Ramos (cell line): ENCODE data around the gene NIM1K.
"Not testable (repeated sequence)": the region's sequence is repeated elsewhere in the genome, so short reads cannot be mapped to it uniquely, and the experiment has no call there.

Experiments used
- in situ Hi-C: fragments of 300-500 bp; cut with MboI; formaldehyde crosslinking; loops from one replicate; pipeline ENCODE4 v1.14.3; 2022; ENCODE audit warnings: low sequenced_read_pairs; ENCODE audit not compliant: unreplicated experiment

The NIM1K gene

DNA sequence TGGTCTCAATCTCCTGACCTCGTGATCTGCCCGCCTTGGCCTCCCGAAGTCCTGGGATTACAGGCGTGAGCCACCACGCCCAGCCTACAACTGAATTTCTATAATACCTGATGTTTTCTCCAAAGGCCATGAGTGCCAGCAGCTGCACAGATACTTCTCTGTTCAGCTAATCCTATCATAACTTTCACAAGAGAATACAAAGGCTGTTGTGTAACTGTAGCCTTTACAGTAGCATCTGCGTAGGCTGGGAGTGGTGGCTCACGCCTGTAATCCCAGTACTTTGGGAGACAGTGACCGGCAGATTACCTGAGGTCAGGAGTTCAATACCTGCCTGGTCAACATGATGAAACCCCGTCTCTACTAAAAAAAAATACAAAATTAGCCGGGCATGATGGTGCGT lies 8.9 kb upstream of the NIM1K start:
- in situ Hi-C loops, result not testable (repeated sequence)

GRCh38 chr5:43190755-43191603 lies 1.0 kb upstream of the NIM1K start:
- in situ Hi-C loops, result no loop called here

- in situ Hi-C loops, result no loop called here
Measured at GRCh38 chr5:43192558-43193180, 644 bp downstream of the NIM1K start.

- in situ Hi-C loops, result no loop called here
Measured at GRCh38 chr5:43193181-43193893, 1.3 kb downstream of the NIM1K start.

GRCh38 chr5:43193894-43194265 lies 1.9 kb downstream of the NIM1K start:
- in situ Hi-C loops, result no loop called here

GRCh38 chr5:43195670-43196265 lies 3.7 kb downstream of the NIM1K start:
- in situ Hi-C loops, result no loop called here

GRCh38 chr5:43197535-43197934 lies 5.5 kb downstream of the NIM1K start:
- in situ Hi-C loops, result no loop called here

DNA sequence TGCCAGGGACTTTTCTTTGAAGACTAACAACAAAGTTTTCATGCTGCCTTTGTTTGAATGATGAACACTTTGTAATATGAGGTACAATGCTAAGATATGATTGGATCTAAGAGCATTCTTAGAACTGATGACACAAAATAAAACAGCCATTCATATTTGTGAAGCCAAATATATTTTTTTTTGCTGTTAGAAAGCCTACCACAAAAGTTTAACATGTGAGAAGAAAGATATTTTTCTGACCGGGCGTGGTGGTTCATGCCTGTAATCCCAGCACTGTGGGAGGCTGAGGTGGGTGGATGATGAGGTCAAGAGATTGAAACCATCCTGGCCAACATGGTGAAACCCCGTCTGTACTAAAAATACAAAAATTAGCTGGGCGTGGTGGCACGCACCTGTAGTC lies 9.4 kb downstream of the NIM1K start:
- in situ Hi-C loops, result not testable (repeated sequence)

DNA sequence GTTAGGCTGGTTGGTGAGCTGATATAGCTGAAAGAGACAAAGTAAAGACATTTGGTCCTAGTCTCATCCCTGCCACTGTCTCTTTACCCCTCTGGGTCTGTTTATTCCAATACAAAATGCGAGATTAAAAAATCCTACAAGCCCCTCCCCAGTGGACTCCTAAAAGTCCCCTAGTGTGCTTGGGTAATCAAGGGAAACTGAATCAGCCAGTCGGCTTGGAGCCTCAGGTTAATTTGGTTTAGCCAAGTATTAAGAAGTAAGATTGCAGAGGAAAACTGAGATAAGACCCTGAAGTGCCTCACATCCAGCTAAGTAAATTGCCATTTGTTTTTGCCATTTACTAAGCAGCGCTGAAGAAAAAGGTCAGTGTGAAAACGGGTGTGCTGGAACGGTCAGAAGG lies 10.4 kb downstream of the NIM1K start:
- in situ Hi-C loops, result no loop called here

DNA sequence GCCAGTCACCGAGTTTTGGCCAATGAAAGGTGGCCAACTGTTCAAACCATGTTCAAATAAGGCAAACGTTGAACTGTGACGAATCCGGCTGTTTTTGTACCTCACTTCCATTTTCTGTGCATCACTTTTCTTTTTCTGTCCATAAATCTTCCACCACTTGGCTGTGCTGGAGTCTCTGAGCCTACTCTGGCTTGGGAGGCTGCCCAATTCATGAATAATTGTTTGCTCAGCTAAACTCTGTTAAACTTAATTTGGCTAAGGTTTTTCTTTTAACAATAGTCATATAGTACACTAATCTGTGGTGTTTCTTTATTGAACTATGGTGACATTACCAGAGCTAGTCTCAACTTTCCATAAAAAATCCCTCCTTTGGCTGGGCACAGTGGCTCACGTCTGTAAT lies 11.3 kb downstream of the NIM1K start:
- in situ Hi-C loops, result no loop called here

DNA sequence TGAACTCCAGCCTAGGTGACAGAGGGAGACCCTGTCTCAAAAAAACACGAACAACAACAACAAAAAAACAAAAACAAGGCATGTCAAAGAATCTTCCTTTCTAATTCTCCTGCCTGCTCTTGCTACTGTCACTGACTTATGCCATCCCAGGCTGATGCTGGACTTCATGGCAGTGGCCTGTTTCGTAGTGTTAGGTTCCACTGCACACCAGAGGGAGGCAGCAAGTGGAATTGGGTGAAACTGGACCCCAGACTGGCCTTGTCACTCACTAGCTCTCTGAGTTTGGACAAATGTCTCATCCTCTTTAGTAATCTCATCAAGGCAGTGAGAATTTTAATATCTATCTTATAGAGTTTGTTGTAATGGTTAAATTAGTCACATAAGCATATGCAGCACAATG lies 12.9 kb downstream of the NIM1K start:
- in situ Hi-C loops, result no loop called here

- in situ Hi-C loops, result no loop called here
Measured at GRCh38 chr5:43207601-43208000, 15.6 kb downstream of the NIM1K start.

DNA sequence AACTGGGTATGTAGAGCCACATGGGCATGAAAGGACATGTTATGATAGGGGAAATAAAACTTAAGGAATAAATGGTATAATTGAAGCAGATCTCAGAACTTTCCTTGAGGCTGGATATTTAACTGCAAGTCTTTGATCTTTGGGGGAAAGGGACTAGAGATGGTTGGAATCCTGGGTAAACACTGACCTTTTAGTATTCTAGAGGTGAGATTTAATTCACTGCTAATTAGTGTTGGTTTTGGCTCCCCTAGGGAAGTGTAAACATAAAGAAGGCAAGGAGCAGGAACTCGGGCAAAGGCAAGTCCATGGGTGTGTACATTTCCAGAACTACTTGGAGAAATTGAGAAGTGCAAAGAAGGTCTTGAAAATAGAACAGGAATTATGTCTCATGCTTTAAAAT lies 16.6 kb downstream of the NIM1K start:
- in situ Hi-C loops, result no loop called here

GRCh38 chr5:43209060-43209459 lies 17.0 kb downstream of the NIM1K start:
- in situ Hi-C loops, result no loop called here

DNA sequence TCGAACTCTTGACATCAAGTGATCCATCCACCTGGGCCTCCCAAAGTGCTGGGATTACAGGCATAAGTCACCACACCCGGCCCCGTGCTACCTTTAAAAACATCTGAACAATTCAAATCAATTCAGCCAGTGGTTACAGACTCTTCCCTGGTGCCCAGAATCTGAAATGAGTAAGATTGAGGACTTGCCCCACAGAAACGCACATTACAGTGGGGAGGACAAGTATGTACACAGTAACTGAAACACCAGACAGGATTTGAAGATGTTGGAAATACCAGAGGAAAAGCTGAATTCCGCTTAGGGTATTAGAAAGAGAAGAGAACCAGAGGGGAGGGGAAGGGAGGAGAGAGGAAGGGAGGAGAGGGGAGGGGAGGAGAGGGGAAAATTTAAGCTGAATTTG lies 17.8 kb downstream of the NIM1K start:
- in situ Hi-C loops, result no loop called here

GRCh38 chr5:43210570-43210969 lies 18.5 kb downstream of the NIM1K start:
- in situ Hi-C loops, result no loop called here

DNA sequence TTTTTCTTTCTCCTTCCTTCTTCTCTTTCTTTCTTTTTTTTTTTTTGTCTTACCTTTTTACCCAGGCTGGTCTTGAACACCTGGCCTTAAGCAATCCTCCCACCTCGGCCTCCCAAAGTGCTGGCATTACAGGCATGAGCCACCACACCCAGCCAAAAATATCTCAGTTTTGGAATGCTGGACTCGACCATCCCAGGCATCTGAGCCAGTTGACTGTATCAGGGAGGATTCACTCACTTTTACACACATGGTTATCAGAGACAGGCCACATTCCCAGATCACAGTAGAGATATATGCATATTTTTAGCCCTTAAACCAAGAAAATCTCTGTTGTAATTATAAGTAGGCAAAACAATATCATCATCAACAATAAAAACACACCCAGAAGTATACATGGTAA lies 21.9 kb downstream of the NIM1K start:
- in situ Hi-C loops, result no loop called here

DNA sequence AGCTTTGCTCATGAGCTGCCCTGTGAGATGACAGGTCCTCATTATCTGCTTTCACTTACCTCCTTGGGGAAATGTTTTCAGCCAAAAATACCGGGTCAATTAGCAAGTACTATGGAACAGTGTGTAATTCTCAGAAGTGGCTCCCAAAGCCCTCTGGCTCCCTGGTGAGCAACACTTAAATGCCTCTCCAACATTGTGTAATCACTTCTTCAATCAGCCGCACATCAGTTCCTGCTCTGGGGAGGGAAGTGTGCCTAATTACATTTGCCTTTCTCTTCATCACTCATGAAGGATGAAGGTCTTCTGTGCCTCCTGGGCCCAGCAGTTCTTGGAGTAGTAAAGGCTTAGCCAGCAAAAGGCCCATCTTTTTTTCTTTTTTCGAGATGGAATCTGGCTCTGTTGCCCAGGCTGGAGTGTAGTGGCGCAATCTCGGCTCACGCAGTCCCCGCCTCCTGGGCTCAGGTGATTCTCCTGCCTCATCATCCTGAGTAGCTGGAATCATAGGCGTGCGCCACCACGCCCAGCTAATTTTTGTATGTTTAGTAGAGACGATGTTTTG lies 23.1 kb downstream of the NIM1K start:
- in situ Hi-C loops, result no loop called here

GRCh38 chr5:43216941-43217340 lies 24.9 kb downstream of the NIM1K start:
- in situ Hi-C loops, result no loop called here

DNA sequence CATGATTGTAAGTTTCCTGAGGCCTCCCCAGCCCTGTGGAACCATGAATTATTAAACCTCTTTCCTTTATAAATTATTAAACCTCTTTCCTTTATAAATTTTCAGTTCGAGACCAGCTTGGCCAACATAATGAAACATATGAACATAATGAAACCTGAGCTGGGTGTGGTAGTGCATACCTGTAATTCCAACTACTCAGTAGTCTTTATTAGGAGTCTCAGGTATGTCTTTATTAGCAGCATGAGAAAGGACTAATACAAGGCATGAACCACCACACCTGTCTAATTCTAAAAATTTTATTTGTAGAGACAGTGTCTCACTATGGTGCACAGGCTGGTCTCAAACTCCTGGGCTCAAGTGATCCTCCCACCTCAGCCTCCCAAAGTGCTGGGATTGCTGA lies 27.1 kb downstream of the NIM1K start:
- in situ Hi-C loops, result no loop called here

- in situ Hi-C loops, result no loop called here
Measured at GRCh38 chr5:43221502-43221901, 29.5 kb downstream of the NIM1K start.
